HG03045 (cell line): ENCODE data around the gene HCAR2.
"Not testable (repeated sequence)": the region's sequence is repeated elsewhere in the genome, so short reads cannot be mapped to it uniquely, and the experiment has no call there.

Experiments used
- ATAC-seq: cut with Tn5 transposase; IDR thresholded peaks from one replicate; pipeline ENCODE4 v1.9.1; 2021; ENCODE audit warnings: mild to moderate bottlenecking, moderate library complexity; ENCODE audit not compliant: unreplicated experiment

Gene HCAR2

GRCh38 chr12:122721057-122721545 lies 17.9 kb upstream of the HCAR2 start:
- no peak for ATAC-seq

GRCh38 chr12:122716658-122717057 lies 13.5 kb upstream of the HCAR2 start, which contains the start of gene HCAR3:
TSS of gene HCAR3 (minus strand) at chr12:122716811. CDS start at chr12:122716737, 74 bp downstream.
- ATAC-seq: not testable (repeated sequence)

GRCh38 chr12:122715211-122715610 lies 12.1 kb upstream of the HCAR2 start:
- not testable (repeated sequence) for ATAC-seq

- not testable (repeated sequence) for ATAC-seq
Measured at GRCh38 chr12:122713491-122714188, 10.5 kb upstream of the HCAR2 start.

GRCh38 chr12:122711266-122711665 lies 8.1 kb upstream of the HCAR2 start:
- ATAC-seq: not testable (repeated sequence)

GRCh38 chr12:122710341-122710740 lies 7.2 kb upstream of the HCAR2 start:
- ATAC-seq: not testable (repeated sequence)

GRCh38 chr12:122709287-122709686 lies 6.1 kb upstream of the HCAR2 start:
- not testable (repeated sequence) for ATAC-seq

GRCh38 chr12:122703841-122704240 lies 684 bp upstream of the HCAR2 start:
- ATAC-seq: not testable (repeated sequence)

- not testable (repeated sequence) for ATAC-seq
Measured at GRCh38 chr12:122701481-122701880, 1.7 kb downstream of the HCAR2 start.

GRCh38 chr12:122700038-122700710 lies 3.0 kb downstream of the HCAR2 start:
- not testable (repeated sequence) for ATAC-seq

GRCh38 chr12:122696922-122697321 lies 6.2 kb downstream of the HCAR2 start:
- ATAC-seq: not testable (repeated sequence)

GRCh38 chr12:122691566-122691965 lies 11.6 kb downstream of the HCAR2 start:
- no peak for ATAC-seq

- ATAC-seq: no peak
Measured at GRCh38 chr12:122688291-122688690, 14.9 kb downstream of the HCAR2 start.

- no peak for ATAC-seq
Measured at GRCh38 chr12:122687086-122687485, 16.1 kb downstream of the HCAR2 start.

GRCh38 chr12:122686538-122686937 lies 16.6 kb downstream of the HCAR2 start:
- no peak for ATAC-seq

GRCh38 chr12:122684297-122684813 lies 18.8 kb downstream of the HCAR2 start:
- ATAC-seq: no peak

- ATAC-seq: no peak
Measured at GRCh38 chr12:122681814-122682213, 21.3 kb downstream of the HCAR2 start.

GRCh38 chr12:122680989-122681388 lies 22.2 kb downstream of the HCAR2 start:
- not testable (repeated sequence) for ATAC-seq

- ATAC-seq: not testable (repeated sequence)
Measured at GRCh38 chr12:122676781-122677180, 26.4 kb downstream of the HCAR2 start.

GRCh38 chr12:122676015-122676414 lies 27.1 kb downstream of the HCAR2 start:
- not testable (repeated sequence) for ATAC-seq

GRCh38 chr12:122672515-122672914 lies 30.6 kb downstream of the HCAR2 start:
- no peak for ATAC-seq
